IMR-90 (cell line): Measurements from ENCODE around the gene ASTN2. TPM values are rescaled to one million over a fixed set of nuclear protein-coding genes. Genes with fewer than 3 reads are reported as not detected.

ENCODE experiments used
- ATAC-seq: fragments of 200-7000 bp; cut with Tn5 transposase; 2 replicates; pipeline ENCODE4 v1.9.1; 2020; ENCODE audit warnings: low read depth, mild to moderate bottlenecking, moderate library complexity
- BruUV-seq: library from RNA; stranded (reverse); fragments of 400-500 nt; replicated peaks from 2 replicates; lab custom pipeline; 2021; lab: Mats Ljungman, UMichigan
- CTCF ChIA-PET: fragments of 300-600 bp; formaldehyde crosslinking; extraction: SDS; loops from one replicate; lab custom pipeline; 2021; ENCODE audit warnings: antibody characterized with exemption; lab: Yijun Ruan, JAX
- POLR2A ChIA-PET: fragments of 300-600 bp; sonication (Branson Sonifier 250); formaldehyde crosslinking; loops from one replicate; lab custom pipeline; 2022; ENCODE audit warnings: antibody characterized with exemption; ENCODE audit not compliant: unreplicated experiment; lab: Charles Lee
- DNase-seq: peaks from one replicate; pipeline ENCODE4 v3.0.0; 2013
- H2AFZ ChIP-seq: replicated peaks from 2 replicates; pipeline ENCODE3; 2013; ENCODE audit warnings: low read length, mild to moderate bottlenecking; ENCODE audit not compliant: poor library complexity
- H2AK5ac ChIP-seq: 2 replicates; pipeline ENCODE4 v1.6.1; 2013; ENCODE audit warnings: low read depth, low read length, inconsistent platforms
- H2AK9ac ChIP-seq: replicated peaks from 2 replicates; pipeline ENCODE3; 2013; ENCODE audit warnings: mild to moderate bottlenecking, low read depth, low read length, moderate library complexity; ENCODE audit not compliant: poor library complexity
- H2BK120ac ChIP-seq: 2 replicates; pipeline ENCODE4 v1.6.1; 2013; ENCODE audit warnings: low read depth, low read length, inconsistent platforms
- H2BK15ac ChIP-seq: 3 replicates; pipeline ENCODE4 v1.6.1; 2013; ENCODE audit warnings: low read depth, low read length, inconsistent platforms
- H2BK20ac ChIP-seq: 2 replicates; pipeline ENCODE4 v1.6.1; 2013; ENCODE audit warnings: low read depth, mild to moderate bottlenecking, inconsistent platforms, low read length, moderate library complexity
- H2BK5ac ChIP-seq: 2 replicates; pipeline ENCODE4 v1.6.1; 2013; ENCODE audit warnings: mild to moderate bottlenecking, low read depth, low read length, inconsistent platforms; ENCODE audit not compliant: poor library complexity, severe bottlenecking
- H3K14ac ChIP-seq: replicated peaks from 2 replicates; pipeline ENCODE4 v1.6.1; 2013; ENCODE audit warnings: low read depth, low read length, inconsistent platforms
- H3K18ac ChIP-seq: 2 replicates; pipeline ENCODE4 v1.6.1; 2013; ENCODE audit warnings: low read depth, low read length, control low read depth
- H3K23ac ChIP-seq: 2 replicates; pipeline ENCODE4 v1.6.1; 2013; ENCODE audit warnings: low read depth, low read length, inconsistent platforms
- H3K27ac ChIP-seq: 2 replicates; pipeline ENCODE4 v1.5.1; 2013; ENCODE audit warnings: mild to moderate bottlenecking, control low read depth, low read length; ENCODE audit not compliant: insufficient read depth
- H3K27me3 ChIP-seq: 2 replicates; pipeline ENCODE4 v1.6.1; 2013; ENCODE audit warnings: low read length; ENCODE audit not compliant: control insufficient read depth, insufficient read depth
- H3K36me3 ChIP-seq: 2 replicates; pipeline ENCODE4 v1.6.1; 2013; ENCODE audit warnings: low read length, mixed read lengths; ENCODE audit not compliant: control insufficient read depth, insufficient read depth
- H3K4ac ChIP-seq: 2 replicates; pipeline ENCODE4 v1.6.1; 2013; ENCODE audit warnings: low read depth, low read length, inconsistent platforms
- H3K4me1 ChIP-seq: 2 replicates; pipeline ENCODE4 v1.6.1; 2013; ENCODE audit warnings: low read length, mixed read lengths; ENCODE audit not compliant: control insufficient read depth, insufficient read depth
- H3K4me2 ChIP-seq: 2 replicates; pipeline ENCODE4 v1.6.1; 2013; ENCODE audit warnings: low read depth, mild to moderate bottlenecking, control low read depth, low read length, moderate library complexity
- H3K4me3 ChIP-seq: 2 replicates; pipeline ENCODE4 v1.5.1; 2013; ENCODE audit warnings: low read depth, mild to moderate bottlenecking, control low read depth, low read length, moderate library complexity; ENCODE audit not compliant: insufficient read depth
- H3K56ac ChIP-seq: 2 replicates; pipeline ENCODE4 v1.6.1; 2013; ENCODE audit warnings: low read length, inconsistent platforms; ENCODE audit not compliant: insufficient read depth; ENCODE audit errors: extremely low read depth
- H3K79me1 ChIP-seq, 2 experiments: 2 replicates each; pipeline ENCODE4 v1.6.1; 2013; ENCODE audit warnings: low read length in 2 of 2, inconsistent platforms in 1 of 2, low read depth in 1 of 2
- H3K9ac ChIP-seq: 2 replicates; pipeline ENCODE4 v1.6.1; 2013; ENCODE audit warnings: low read depth, low read length, control low read depth
- H3K9me1 ChIP-seq: 2 replicates; pipeline ENCODE4 v1.6.1; 2013; ENCODE audit warnings: low read length, inconsistent platforms; ENCODE audit not compliant: insufficient read depth
- H3K9me3 ChIP-seq: 2 replicates; pipeline ENCODE4 v1.6.1; 2013; ENCODE audit warnings: low read length; ENCODE audit not compliant: control insufficient read depth, insufficient read depth
- H4K20me1 ChIP-seq: 2 replicates; pipeline ENCODE4 v1.6.1; 2013; ENCODE audit warnings: low read length, inconsistent platforms; ENCODE audit not compliant: insufficient read depth
- H4K5ac ChIP-seq: 2 replicates; pipeline ENCODE4 v1.6.1; 2013; ENCODE audit warnings: mild to moderate bottlenecking, low read depth, low read length, control low read depth
- H4K8ac ChIP-seq, 2 experiments: 2 replicates each; pipeline ENCODE4 v1.6.1; 2013; ENCODE audit warnings: low read depth in 2 of 2, low read length in 2 of 2, control low read depth in 1 of 2, inconsistent platforms in 1 of 2
- H4K91ac ChIP-seq: 2 replicates; pipeline ENCODE4 v1.6.1; 2013; ENCODE audit warnings: low read depth, low read length, inconsistent platforms; ENCODE audit not compliant: insufficient read depth
- FOS ChIP-seq: fragments of 150-350 bp; IDR thresholded peaks from 2 replicates; pipeline ENCODE4 v1.6.1; 2016; ENCODE audit warnings: low read depth, low read length
- MAFK ChIP-seq: IDR thresholded peaks from 2 replicates; pipeline ENCODE4 v1.6.1; 2012; ENCODE audit warnings: low read depth, low read length, improper control_type of control experiment
- MAZ ChIP-seq: IDR thresholded peaks from 2 replicates; pipeline ENCODE4 v1.6.1; 2012; ENCODE audit warnings: low read depth, mild to moderate bottlenecking, low read length, improper control_type of control experiment, moderate library complexity, borderline replicate concordance
- WGBS, 2 experiments: methylation state at CpG; one replicate each; pipeline versions ENCODE4 v1.1.5 to v1.1.7; 2013; ENCODE audit warnings: missing lambda C conversion rate in 2 of 2; ENCODE audit not compliant: insufficient read length in 1 of 2; ENCODE audit errors: extremely low coverage in 2 of 2; 5-methylcytosine and 5-hydroxymethylcytosine counted together
- dilution Hi-C: fragments of 300-500 bp; cut with HindIII; formaldehyde crosslinking; loops from one replicate; pipeline ENCODE4 v1.14.3; 2018; ENCODE audit warnings: low sequenced_read_pairs; ENCODE audit not compliant: unreplicated experiment
- in situ Hi-C: fragments of 300-500 bp; cut with MboI; formaldehyde crosslinking; loops from 3 replicates; pipeline ENCODE4 v1.14.3; 2019; ENCODE audit warnings: low sequenced_read_pairs, inconsistent platforms, mixed read lengths
- intact Hi-C: fragments of 100-400 bp; cut with micrococcal nuclease; formaldehyde crosslinking; loops from 2 replicates; pipeline ENCODE4 v1.10.0; 2022
- polyA plus RNA-seq, 3 experiments: library from polyadenylated mRNA; depleted of rRNA; stranded (reverse); fragments of >200 nt; gene quantifications; 2 replicates each; pipeline ENCODE4 v1.2.3, GENCODE V29; 2012; ENCODE audit warnings: low replicate concordance in 1 of 3
- total RNA-seq: library from RNA; depleted of rRNA; stranded (reverse); fragments of >200 nt; gene quantifications from 2 replicates; pipeline ENCODE4 v1.2.3, GENCODE V29; 2012

ASTN2 gene
- total and polyA plus RNA-seq, 2 of the 4 experiments (the other 2 are of a cell fraction): 3.8 to 6.8 TPM

DNA sequence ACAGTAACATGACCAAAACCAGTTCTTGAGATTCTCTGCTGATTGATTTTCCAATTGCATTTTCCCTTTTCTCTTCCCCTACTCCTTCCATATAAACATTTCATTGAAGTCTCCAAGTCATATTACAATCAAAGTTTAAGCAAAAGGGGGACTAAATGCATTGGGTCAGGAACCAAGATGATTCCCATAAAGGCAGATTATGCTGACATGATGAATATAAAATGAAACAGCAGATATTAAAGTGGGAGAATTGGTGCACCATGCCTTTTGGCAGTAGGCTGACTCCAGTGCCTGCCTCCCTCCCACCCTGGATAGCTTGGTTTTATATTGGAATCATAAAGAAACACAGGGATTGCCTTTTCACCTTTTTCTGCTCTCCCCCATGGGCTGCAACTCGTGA is 118.4 kb downstream of the ASTN2 start:
- CTCF ChIA-PET: no interaction called here

More for the DNA sequence above, 118.4 kb downstream of the ASTN2 start:
- H4K20me1 ChIP-seq: no peaks in the 10 kb centered on the region
- H3K18ac ChIP-seq: no peak overlapping the region
- WGBS, 2 experiments: no CpG with 5 or more reads among the region's 1 CpG
- H3K4me3 ChIP-seq: no peak overlapping the region
- no peak for DNase-seq
- no peaks in the 10 kb centered on the region for H3K4me1 ChIP-seq
- H4K8ac ChIP-seq: no peak overlapping the region
- BruUV-seq: no TSS peak
- ATAC-seq: no peak
- no peak overlapping the region for H4K91ac ChIP-seq
- H3K9ac ChIP-seq: no peak overlapping the region
- H2BK20ac ChIP-seq: no peak overlapping the region
- H2AK5ac ChIP-seq: no peak overlapping the region
- H3K23ac ChIP-seq: no peak overlapping the region
- H2BK120ac ChIP-seq: no peak overlapping the region
- no peak overlapping the region for H3K14ac ChIP-seq
- H3K27ac ChIP-seq: no peak overlapping the region
- no peak overlapping the region for H4K5ac ChIP-seq
- no peaks in the 10 kb centered on the region for H3K27me3 ChIP-seq
- H2AK9ac ChIP-seq: no peak overlapping the region
- no peak overlapping the region for H2BK5ac ChIP-seq
- no peak overlapping the region for H2BK15ac ChIP-seq
- H3K56ac ChIP-seq: no peak overlapping the region
- no peaks in the 10 kb centered on the region for H3K36me3 ChIP-seq
- POLR2A ChIA-PET: no interaction called here
- dilution Hi-C loops: no loop called here
- TF ChIP-seq MAFK (peak; percentile 25; the same call in 1 of the 2 replicates), MAZ (no peak), FOS (no peak)
- no peak overlapping the region for H3K4ac ChIP-seq
- no peaks in the 10 kb centered on the region for H3K9me1 ChIP-seq
- in situ Hi-C loops: no loop called here
- H3K4me2 ChIP-seq: no peak overlapping the region
- intact Hi-C loops: loop anchor here (10.0 kb wide), 1 partner anchor 48 kb away; no protein-coding TSS in a partner anchor
- H3K79me1 ChIP-seq: no peaks in the 10 kb centered on the region
- H2AFZ ChIP-seq: no peak overlapping the region
- peaks cover 14% of the 10 kb centered on the region for H3K9me3 ChIP-seq
